GM12875 (cell line): Measurements from ENCODE around the gene THRB.

Experiments used
- H3K4me3 ChIP-seq: one replicate; pipeline ENCODE4 v1.5.1; 2011; ENCODE audit warnings: low read depth, low read length, control low read depth
- CTCF ChIP-seq: IDR thresholded peaks from 2 replicates; pipeline ENCODE4 v1.5.1; 2011; ENCODE audit warnings: low read depth, mild to moderate bottlenecking, control low read depth, inconsistent platforms, low read length, moderate library complexity, borderline replicate concordance; ENCODE audit not compliant: insufficient read depth

The THRB gene

GRCh38 chr3:24521420-24522145 is 26.9 kb upstream of the THRB start:
- TF ChIP-seq CTCF = no peak
- H3K4me3 ChIP-seq = no peak overlapping the region

GRCh38 chr3:24520976-24521419 is 26.3 kb upstream of the THRB start:
- TF ChIP-seq CTCF = no peak
- H3K4me3 ChIP-seq = no peak overlapping the region

GRCh38 chr3:24520101-24520495 is 25.4 kb upstream of the THRB start:
- no peak for TF ChIP-seq CTCF
- H3K4me3 ChIP-seq = no peak overlapping the region

GRCh38 chr3:24519368-24520100 is 24.9 kb upstream of the THRB start:
- H3K4me3 ChIP-seq = no peak overlapping the region
- no peak for TF ChIP-seq CTCF

GRCh38 chr3:24518990-24519367 is 24.3 kb upstream of the THRB start:
- TF ChIP-seq CTCF = no peak

GRCh38 chr3:24514119-24514518 is 19.5 kb upstream of the THRB start:
- no peak for TF ChIP-seq CTCF
- no peak overlapping the region for H3K4me3 ChIP-seq

More at GRCh38 chr3:24518990-24519367, 24.3 kb upstream of the THRB start:
- H3K4me3 ChIP-seq = no peak overlapping the region

- no peak for TF ChIP-seq CTCF
- H3K4me3 ChIP-seq = no peak overlapping the region
Measured at GRCh38 chr3:24513463-24513862, 18.8 kb upstream of the THRB start.
